ENCODE measurements around the gene SORCS2.

GRCh38 chr4:7531640-7531994, 339.3 kb downstream of the SORCS2 start:
- TF ChIP-seq, protein P1, sequence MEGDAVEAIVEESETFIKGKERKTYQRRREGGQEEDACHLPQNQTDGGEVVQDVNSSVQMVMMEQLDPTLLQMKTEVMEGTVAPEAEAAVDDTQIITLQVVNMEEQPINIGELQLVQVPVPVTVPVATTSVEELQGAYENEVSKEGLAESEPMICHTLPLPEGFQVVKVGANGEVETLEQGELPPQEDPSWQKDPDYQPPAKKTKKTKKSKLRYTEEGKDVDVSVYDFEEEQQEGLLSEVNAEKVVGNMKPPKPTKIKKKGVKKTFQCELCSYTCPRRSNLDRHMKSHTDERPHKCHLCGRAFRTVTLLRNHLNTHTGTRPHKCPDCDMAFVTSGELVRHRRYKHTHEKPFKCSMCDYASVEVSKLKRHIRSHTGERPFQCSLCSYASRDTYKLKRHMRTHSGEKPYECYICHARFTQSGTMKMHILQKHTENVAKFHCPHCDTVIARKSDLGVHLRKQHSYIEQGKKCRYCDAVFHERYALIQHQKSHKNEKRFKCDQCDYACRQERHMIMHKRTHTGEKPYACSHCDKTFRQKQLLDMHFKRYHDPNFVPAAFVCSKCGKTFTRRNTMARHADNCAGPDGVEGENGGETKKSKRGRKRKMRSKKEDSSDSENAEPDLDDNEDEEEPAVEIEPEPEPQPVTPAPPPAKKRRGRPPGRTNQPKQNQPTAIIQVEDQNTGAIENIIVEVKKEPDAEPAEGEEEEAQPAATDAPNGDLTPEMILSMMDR (IDR thresholded peaks at IDR 0.05; ENCODE audit: poor library complexity, severe bottlenecking) = no peak
- TF ChIP-seq TAF1 (IDR thresholded peaks at IDR 0.05; ENCODE audit: low read depth) = no peak
- TF ChIP-seq RAD21 (conservative IDR thresholded peaks at IDR 0.05) = no peak

All from neural cell (in vitro differentiated cells).